ENCODE measurements around the gene CCDC171. TPM values are rescaled to one million over a fixed set of nuclear protein-coding genes. Genes with fewer than 3 reads are reported as not detected.

Gene CCDC171
- polyA plus RNA-seq, 1 donor from 2014 or later, result 9.1 TPM

- H3F3A ChIP-seq (ENCODE audit: insufficient read depth, low read length, poor library complexity, severe bottlenecking), result no peaks in the 10 kb centered on the region
- no peaks in the 10 kb centered on the region for H3K36me3 ChIP-seq (ENCODE audit: insufficient read depth, low read length)
- no peak overlapping the region for H3K9ac ChIP-seq (ENCODE audit: low read length)
- no peak overlapping the region for H3K4me3 ChIP-seq (ENCODE audit: low read length)
- no peak overlapping the region for H3K4me2 ChIP-seq (ENCODE audit: low read length)
- H3K9me3 ChIP-seq (ENCODE audit: low read length), result no peaks in the 10 kb centered on the region
- H4K20me1 ChIP-seq (ENCODE audit: insufficient read depth), result no peaks in the 10 kb centered on the region
- H3K9me2 ChIP-seq (ENCODE audit: insufficient read depth, low read length), result no peaks in the 10 kb centered on the region
- peak overlapping the region; percentile 31 for H3K27ac ChIP-seq (ENCODE audit: low read length)
- no peak for TF ChIP-seq EZH2 (IDR thresholded peaks at IDR 0.05; ENCODE audit: borderline replicate concordance, insufficient read depth, low read length, poor library complexity, severe bottlenecking)
- no peak for TF ChIP-seq CTCF (IDR thresholded peaks at IDR 0.05; ENCODE audit: poor library complexity, severe bottlenecking)
- no peak for TF ChIP-seq RAD21 (conservative IDR thresholded peaks at IDR 0.05)
- no peak for TF ChIP-seq SMC3 (conservative IDR thresholded peaks at IDR 0.05; ENCODE audit: poor library complexity)
- no peak for TF ChIP-seq TAF1 (IDR thresholded peaks at IDR 0.05; ENCODE audit: low read depth)
- TF ChIP-seq POLR2AphosphoS5 (IDR thresholded peaks at IDR 0.05), result no peak
- no peak for TF ChIP-seq EP300 (conservative IDR thresholded peaks at IDR 0.05; ENCODE audit: poor library complexity, severe bottlenecking)
- no peak for TF ChIP-seq MXI1 (conservative IDR thresholded peaks at IDR 0.05; ENCODE audit: poor library complexity, severe bottlenecking)
- no peak for TF ChIP-seq REST (IDR thresholded peaks at IDR 0.05; ENCODE audit: borderline replicate concordance)
- H2AFZ ChIP-seq (ENCODE audit: low read depth, low read length), result no peak overlapping the region
- H3K27me3 ChIP-seq (ENCODE audit: insufficient read depth, low read depth, low read length), result no peaks in the 10 kb centered on the region
- H3K79me2 ChIP-seq (replicated peaks; ENCODE audit: insufficient read depth, low read length), result no peaks in the 10 kb centered on the region
These were observed 424.6 kb downstream of the CCDC171 start for GRCh38 chr9:15977438-15977837.

- H2AFZ ChIP-seq (ENCODE audit: low read depth, low read length), result no peak overlapping the region
- no peaks in the 10 kb centered on the region for H3K79me2 ChIP-seq (replicated peaks; ENCODE audit: insufficient read depth, low read length)
- H3K36me3 ChIP-seq (ENCODE audit: insufficient read depth, low read length), result no peaks in the 10 kb centered on the region
- H3K9me3 ChIP-seq (ENCODE audit: low read length), result no peaks in the 10 kb centered on the region
- no peaks in the 10 kb centered on the region for H3K9me2 ChIP-seq (ENCODE audit: insufficient read depth, low read length)
- no peak overlapping the region for H3K4me3 ChIP-seq (ENCODE audit: low read length)
- no peak overlapping the region for H3K4me2 ChIP-seq (ENCODE audit: low read length)
- H3K9ac ChIP-seq (ENCODE audit: low read length), result no peak overlapping the region
- H4K20me1 ChIP-seq (ENCODE audit: insufficient read depth), result no peaks in the 10 kb centered on the region
- no peak for TF ChIP-seq TAF1 (IDR thresholded peaks at IDR 0.05; ENCODE audit: low read depth)
- TF ChIP-seq REST (IDR thresholded peaks at IDR 0.05; ENCODE audit: borderline replicate concordance), result no peak
- TF ChIP-seq EZH2 (IDR thresholded peaks at IDR 0.05; ENCODE audit: borderline replicate concordance, insufficient read depth, low read length, poor library complexity, severe bottlenecking), result no peak
- TF ChIP-seq POLR2AphosphoS5 (IDR thresholded peaks at IDR 0.05), result no peak
- TF ChIP-seq MXI1 (conservative IDR thresholded peaks at IDR 0.05; ENCODE audit: poor library complexity, severe bottlenecking), result no peak
- no peak for TF ChIP-seq SMC3 (conservative IDR thresholded peaks at IDR 0.05; ENCODE audit: poor library complexity)
- no peak for TF ChIP-seq EP300 (conservative IDR thresholded peaks at IDR 0.05; ENCODE audit: poor library complexity, severe bottlenecking)
- no peak for TF ChIP-seq CTCF (IDR thresholded peaks at IDR 0.05; ENCODE audit: poor library complexity, severe bottlenecking)
- no peak for TF ChIP-seq RAD21 (conservative IDR thresholded peaks at IDR 0.05)
- H3F3A ChIP-seq (ENCODE audit: insufficient read depth, low read length, poor library complexity, severe bottlenecking), result no peaks in the 10 kb centered on the region
- no peaks in the 10 kb centered on the region for H3K27me3 ChIP-seq (ENCODE audit: insufficient read depth, low read depth, low read length)
- no peak overlapping the region for H3K27ac ChIP-seq (ENCODE audit: low read length)
These were observed 429.3 kb downstream of the CCDC171 start for GRCh38 chr9:15982182-15982581.
